GM21515 (cell line): ENCODE measurements around the gene UTF1.
"Not testable (repeated sequence)": the region's sequence is repeated elsewhere in the genome, so short reads cannot be mapped to it uniquely, and the experiment has no call there.

Experiments
- ATAC-seq: cut with Tn5 transposase; IDR thresholded peaks from one replicate; pipeline ENCODE4 v1.9.1; 2021; ENCODE audit not compliant: unreplicated experiment

Gene UTF1

DNA sequence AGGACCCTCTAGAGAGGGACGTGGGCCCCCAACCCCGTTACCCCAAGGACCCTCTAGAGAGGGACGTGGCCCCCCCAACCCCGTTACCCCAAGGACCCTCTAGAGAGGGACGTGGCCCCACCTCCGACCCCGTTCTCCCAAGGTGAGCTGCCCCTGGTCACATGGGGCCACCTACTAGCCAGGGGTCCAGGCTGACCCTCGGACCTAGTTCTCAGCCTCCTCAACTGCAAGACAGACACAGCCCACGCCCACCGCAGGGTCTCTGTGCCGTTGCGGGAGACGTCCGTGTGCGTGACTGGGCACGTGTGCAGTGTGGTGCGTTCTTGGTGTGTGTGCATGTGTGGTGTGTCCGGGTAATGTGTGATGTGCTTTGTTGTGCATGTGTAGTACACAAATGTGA is 21.6 kb upstream of the UTF1 start:
- ATAC-seq: no peak

DNA sequence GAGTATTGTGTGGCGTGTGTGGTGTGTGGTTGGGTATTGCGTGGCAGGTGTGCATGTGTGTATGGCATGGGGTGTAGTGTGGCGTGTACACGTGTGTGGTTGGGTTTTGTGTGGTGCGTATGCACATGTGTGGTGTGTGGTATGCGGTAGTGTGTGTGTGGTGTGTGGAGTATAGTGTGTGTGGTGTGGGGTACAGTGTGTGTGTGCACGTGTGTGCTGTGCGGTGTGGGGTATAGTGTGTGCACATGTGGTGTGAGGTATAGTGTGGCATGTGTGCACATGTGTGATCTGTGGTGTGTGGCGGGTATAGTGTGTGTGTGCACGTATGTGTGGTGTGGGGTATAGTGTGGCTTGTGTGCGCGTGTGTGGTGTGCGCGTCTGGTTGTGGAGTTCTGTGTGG is 20.9 kb upstream of the UTF1 start:
- ATAC-seq: no peak

DNA sequence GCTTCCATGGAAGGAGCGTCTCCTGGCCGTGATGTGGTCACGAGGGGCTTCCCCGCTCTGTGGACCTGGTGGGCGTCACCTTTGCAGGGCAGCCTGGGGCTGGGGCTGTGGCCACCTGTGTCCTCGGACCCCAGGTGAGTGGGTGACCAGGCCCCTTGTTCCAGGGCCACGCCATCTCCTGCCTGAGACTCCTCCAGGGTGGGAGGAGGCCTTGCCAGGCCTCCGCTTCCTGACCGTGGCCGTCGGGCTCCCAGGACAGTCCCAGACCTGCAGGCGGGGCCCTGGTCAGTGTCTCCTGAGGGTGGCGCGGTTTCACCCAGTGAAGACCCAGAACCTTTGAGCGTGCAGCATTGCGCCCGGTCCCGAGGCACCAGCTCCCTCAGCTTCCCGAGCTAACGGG is 20.4 kb upstream of the UTF1 start:
- ATAC-seq: no peak

DNA sequence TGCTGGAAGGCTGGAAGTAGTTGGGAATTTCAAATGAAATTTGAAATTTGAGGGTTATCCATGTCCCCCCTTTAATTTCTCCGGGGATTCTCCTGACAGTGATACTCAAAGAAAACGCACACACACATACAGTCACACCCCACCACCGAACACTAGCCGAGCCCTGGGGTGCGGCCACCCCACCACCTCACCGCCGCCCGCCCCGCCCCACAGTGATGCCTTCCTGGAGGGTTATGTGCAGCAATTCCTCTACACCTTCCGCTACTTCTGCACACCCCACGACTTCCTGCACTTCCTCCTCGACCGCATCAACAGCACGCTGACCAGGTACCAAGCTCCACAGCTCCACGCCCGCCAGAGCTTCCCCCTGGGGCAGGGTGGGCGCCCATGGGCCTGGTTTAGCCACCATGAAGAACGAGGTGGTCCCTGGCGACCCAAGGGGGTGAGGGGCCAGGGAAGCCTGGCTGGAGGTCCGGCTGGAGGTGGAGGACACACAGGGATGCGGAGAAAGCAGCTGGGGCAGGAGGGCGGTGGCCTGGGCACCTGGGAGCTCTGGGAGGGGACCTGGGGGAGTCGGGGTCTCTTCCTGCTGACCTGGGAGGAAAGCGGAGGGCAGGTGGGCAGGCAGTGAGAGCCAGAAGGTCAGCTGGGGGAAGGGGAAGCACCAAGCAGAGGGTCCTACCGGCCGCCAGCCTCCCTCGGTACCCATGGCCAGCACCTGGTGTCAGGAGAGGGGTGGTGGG is 19.4 kb upstream of the UTF1 start:
- no peak for ATAC-seq

DNA sequence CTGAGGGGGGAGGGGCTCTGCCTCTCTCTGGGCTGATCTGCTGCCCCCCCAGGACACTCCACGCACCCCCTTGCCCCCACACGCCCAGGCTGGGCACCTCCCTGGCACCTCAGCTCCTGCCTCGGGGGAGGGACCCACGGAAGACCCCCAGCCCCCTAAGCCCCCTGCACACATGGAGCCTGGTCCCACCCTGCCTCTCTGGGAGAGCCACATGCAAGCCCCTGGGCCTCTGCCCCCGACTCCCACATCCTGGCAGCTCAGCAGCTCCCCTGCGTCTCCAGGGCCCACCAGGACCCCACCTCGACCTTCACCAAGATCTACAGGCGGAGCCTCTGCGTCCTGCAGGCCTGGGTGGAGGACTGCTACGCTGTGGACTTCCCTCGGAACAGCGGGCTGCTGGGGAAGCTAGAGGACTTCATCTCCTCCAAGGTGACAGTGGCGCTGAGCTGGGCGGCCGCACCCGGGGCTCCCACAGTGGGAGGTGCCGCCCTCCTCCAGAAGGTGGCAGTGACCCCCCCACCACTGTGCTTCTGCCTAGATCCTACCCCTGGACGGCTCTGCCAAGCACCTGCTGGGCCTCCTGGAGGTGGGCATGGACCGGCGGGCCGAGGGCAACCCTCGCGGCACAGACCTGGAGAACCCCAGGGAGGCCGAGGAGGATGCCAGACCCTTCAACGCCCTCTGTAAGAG is 18.7 kb upstream of the UTF1 start:
- ATAC-seq: no peak

DNA sequence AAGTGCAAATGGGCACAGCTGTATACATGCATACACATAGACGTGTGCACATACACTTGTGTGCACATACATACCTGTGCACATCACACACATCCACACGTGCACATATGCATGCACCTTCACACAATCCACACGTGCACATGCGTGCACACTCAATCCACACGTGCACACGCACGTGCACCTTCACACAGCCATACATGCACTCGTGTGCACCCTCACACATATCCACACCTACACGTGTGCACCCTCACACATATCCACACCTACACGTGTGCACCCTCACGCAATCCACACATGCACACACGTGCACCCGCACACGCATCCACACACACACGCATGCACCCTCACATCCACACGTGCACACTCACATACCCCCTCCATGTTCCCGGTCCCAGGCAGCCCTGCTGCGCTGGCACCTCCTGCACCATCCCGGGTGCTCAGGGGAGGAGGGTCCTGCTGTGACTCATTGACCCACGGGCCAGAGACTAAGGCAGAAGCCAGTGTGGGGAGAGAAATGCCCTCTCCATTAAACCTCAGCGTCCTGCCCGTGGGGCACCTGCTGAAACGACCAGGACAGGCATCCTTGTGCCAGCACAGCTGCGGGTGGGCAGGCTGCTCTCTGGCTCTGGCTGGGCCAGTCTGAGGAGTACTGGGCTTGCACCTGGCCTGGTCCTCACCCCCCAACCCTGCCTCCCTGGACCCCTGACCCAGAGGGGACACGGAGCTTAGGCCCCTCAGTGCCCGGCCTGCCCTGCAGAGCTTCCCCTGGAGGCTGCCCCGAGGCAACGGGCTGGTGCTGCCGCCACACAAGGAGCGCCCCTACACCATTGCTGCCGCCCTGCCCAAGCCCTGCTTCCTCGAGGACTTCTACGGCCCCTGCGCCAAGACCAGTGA is 17.8 kb upstream of the UTF1 start:
- ATAC-seq: no peak

DNA sequence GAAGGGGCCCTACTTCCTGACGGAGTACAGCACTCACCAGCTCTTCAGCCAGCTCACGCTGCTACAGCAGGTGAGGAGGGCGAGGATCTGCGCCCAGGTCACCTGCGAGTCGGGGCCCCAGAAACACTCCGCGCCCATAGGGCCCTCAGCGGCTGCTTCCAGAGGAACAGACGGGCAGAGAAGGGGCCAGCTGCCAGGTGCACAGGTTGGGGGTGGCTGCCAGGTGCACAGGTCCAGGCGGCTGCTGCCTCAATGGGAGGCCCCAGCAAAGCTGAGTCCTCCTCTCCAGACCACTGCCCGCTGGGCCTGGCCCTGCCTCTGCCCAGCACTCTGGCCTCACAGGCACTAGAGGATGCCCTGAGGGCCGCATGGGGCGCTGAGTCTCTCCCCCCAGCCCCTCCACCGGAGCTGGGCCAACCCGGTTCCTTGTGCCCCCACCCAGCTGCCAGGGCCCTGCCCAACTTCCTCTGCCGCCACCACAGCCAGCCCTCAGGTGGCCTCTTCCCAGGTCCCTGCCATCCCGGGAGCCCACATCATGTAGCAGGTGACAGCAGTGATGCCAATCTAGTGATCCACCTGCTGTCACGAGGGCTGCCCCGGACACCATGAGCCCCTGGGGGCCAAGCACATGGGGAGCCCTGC is 17.0 kb upstream of the UTF1 start:
- no peak for ATAC-seq

DNA sequence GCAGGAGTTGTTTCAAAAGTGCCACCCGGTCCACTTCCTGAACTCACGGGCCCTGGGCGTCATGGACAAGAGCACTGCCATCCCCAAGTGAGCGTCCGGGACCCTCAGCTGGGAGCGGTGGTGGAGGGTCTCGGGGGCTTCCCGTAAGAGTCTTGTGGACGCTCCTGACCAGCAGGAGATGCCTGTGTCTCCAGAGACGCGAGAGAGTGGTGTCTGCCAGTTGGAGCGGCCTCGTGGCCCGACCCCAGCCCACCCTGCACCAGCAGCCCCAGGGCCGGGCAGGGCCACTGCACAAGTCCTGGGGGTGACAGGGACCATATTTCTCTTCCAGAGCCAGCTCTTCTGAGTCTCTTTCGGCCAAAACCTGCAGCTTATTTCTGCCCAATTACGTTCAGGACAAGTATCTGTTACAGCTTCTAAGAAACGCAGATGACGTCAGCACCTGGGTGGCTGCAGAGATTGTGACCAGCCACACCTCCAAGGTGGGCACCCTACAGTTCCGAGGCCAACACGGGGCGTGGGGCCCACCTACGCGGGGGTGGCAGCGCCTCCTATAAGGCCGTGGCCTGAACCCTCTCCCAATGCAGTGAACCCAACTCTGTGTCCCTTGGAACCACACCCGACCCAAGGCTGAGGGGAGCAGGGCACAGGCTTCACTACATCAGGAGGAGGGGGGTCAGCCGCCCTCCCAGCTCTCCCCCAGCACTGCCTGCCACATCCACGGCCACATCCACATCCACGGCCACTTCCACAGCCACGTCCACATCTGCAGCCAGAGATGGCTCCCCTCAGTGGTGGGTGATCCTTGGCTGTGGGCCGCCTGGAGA is 16.2 kb upstream of the UTF1 start:
- ATAC-seq: no peak

DNA sequence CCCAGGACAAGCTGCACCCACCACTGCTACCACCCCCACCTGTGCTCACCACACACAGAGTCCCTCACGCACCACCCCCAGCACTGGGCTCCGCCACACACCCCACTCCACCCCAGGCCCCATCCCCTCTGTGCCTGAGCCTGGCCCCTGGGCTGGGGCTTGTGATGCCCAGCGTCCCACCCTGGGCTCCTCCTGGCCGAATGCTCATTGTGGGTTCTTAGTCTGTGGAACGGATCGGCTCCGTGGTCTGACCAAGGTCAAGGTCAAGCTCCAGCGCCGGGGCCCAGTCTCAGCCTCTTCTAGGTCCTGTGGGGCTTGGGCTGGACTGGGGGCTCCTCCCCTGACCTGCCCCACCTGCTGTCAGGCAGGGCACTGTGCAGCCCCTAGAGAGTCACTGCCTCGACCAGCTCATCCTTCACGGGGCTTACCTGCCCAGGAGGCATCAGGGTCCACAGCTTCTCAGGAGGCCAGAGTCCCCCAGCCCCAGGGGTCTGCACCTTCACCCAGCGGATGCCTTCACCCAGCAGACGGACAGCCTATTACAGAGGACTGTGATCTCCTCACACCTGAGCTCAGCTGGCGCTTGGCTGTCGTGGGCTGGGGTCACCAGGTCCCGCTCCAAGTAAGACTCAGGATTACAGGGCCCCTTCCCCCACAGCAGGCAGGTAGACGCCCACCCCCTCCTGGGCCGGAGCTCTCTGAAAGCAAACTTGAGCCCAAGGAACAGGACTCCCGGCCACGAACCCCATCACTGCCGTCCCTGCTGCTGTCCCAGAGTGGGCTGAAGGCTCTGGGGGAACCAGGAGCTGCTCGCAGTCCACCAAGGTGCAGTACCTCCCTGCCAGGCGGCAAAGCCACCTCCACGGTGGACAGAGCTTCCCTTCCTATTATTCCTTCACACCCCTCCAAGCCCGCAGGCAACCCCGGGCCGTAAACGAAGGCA is 15.3 kb upstream of the UTF1 start:
- ATAC-seq: no peak

DNA sequence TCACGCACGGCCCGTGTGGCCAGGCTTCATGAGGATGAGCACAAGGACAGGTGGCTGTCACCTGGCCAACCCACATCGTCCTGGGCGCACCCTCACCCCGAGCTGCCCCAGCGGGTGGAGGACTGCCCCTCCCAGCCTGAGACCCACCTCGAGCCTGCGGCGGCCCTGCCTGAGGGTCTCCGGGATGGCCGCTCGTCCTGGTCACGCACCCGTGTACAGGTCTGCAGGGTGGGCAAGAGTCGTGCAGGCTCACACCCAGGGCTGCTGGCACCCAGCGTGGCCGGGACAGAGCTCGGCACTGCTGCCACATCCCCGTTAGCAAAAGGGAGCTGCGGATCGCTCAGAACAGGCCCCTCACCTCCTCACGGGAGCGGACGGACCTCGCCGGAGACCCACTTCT is 14.4 kb upstream of the UTF1 start:
- no peak for ATAC-seq

DNA sequence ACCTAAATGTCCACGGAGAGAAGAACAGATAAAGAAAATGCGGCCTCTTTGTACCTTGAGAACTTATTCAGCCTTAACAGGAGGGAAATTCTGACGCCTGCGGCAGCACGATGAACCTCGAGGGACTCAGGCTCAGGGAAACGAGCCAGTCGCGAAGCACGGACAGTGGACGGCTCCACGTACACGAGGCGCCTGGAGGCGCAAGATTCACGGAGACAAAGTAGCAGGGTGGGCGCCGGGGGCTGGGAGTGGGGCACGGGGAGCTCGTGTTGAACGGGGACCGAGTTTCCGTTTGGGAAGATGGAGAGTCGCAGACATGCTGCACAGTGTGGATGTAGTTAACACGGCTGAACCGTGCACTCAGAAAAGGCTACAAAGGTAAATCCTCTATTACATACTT is 13.2 kb upstream of the UTF1 start:
- ATAC-seq: no peak

DNA sequence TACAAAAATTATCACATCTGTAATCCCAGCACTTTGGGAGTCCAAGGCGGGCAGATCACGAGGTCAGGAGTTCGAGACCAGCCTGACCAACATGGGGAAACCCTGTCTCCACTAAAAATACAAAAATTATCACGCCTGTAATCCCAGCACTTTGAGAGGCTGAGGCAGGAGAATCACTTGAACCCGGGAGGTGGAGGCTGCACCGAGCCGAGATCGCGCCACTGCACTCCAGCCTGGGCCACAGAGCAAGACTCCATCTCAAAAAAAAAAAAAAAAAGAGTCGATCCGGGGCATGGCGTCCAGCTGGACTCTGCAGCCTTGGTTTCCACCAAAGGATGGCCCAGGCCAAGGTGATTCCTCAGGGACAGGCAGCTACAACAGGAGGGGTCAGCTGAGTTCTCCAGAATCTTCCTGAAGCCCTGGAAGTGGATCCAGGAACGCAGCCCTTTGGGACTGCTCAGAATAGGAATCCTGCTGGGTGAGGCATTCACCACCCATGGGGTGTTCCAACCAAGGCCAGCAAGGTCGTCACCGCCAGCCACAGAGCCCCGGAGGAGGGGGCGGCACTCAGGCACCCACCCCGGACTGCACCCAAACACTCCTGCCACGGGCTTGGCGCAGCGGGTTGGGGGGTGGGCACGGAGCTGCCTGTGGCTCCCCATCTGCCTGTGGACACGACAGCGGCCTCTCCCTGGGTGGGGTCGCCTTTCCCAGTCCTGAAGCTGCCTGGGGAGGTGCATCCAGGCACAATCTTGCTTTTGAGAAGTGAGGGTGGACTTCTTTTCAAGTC is 12.0 kb upstream of the UTF1 start:
- no peak for ATAC-seq

DNA sequence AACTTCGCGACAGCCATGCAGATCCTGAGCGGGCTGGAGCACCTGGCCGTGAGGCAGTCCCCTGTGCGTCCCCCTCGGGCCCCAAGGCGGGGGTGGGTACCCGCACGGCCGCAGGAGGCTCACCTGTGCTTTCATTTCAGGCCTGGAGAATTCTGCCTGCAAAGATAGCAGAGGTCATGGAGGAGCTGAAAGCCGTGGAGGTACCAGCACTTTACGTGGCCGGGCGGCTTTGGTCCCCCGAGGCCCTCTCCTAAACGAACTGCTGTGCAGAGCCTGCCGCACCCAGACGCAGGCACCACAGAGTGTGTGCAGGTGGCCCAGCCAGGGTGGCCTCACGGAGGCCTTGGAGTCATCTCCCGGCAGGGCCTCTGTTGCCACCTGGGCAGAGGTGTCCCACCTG is 11.1 kb upstream of the UTF1 start:
- ATAC-seq: no peak

DNA sequence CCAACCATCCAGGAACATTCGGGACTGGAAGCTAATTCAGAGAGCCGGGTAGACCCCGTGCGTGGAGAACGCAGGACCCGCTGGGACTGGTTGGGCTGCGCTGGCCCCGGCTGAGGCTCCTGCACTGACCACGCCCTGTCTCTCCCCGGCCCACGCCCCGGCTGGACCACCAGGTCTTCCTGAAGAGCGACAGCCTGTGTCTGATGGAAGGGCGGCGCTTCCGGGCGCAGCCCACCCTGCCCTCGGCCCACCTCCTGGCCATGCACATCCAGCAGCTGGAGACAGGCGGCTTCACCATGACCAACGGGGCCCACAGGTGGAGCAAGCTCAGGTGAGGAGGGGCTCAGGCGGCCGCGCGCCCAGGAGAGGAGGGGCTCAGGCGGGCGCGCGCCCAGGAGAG is 10.2 kb upstream of the UTF1 start:
- ATAC-seq: no peak

DNA sequence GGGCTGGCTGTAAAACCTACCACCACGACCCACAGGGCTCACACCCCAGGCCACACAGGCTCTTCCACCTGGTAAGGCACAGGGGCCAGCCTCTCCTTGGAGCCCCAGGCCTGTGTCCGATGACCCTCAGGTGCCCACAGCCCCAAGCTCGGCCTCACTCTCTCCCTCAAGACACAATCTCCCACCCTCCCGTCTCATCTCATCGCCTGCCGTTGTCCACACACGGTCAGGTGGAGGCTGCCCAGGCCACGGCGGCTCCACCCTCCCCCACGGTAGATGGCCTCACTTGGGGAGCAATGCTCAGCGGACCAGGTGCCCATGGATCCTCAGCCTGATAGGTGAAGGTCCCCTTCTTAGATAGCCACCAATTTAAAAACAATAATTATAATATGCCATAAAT is 8.7 kb upstream of the UTF1 start:
- ATAC-seq: no peak

DNA sequence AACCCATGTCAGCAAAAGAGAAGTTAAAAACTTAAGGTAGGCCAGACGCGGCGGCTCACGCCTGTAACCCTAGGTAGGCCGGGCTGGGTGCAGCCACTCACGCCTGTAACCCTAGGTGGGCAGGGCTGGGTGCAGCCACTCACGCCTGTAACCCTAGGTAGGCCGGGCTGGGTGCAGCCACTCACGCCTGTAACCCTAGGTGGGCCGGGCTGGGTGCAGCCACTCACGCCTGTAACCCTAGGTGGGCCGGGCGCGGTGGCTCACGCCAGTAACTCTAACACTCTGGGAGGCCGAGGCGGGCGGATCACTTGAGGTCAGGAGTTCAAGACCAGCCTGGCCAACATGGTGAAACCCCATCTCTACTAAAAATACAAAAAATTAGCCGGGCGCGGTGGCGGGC is 8.3 kb upstream of the UTF1 start:
- ATAC-seq: not testable (repeated sequence)

DNA sequence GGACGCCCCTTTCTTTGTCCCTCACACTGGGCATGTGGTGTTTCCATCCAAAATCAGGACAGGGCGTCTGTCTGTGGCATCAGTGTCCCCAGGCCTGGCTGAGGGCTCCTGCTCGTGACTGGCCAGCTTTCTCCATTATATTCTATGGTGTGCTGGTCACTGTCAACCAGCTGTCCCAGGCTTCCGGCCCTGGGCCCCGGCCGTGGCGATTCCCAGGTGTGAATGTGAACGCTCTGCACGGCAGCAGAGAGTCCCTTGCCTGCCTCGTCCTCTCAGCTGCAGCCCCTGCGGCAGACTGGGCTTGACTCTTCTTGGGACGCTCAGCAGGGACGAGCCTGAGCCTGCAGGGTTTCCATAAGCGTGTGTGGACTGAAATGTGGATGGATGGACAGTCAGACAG is 5.9 kb upstream of the UTF1 start:
- no peak for ATAC-seq

DNA sequence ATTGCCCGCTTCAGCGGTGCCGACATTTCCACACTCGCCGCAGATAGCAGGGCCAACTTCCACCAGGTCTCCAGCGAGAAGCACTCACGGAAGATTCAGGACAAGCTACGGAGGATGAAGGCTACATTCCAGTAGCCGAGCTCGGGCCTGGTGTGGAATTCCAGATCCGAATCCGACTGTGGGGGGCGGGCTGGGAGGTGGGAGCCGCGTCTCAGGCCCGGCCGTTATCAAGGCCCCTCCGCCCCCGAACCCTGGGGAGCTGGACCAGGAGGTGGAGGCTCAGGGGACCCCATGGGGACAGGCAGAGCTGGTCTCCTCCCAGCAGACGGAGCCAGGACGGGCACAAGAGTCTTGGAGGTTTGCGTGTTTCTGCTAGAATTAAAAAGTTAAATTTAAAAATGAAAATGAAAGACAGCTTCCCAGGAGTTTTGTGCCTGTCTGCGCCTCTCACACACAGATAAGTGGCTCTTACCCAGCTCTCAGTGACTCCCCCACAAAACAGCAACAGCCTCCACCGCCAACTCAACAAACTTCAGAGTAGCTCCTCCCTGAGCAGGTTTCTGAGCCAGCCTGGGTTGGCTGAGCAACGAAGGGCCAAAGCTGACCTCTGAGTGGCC is 5.2 kb upstream of the UTF1 start:
- ATAC-seq: no peak
